ENCODE results near the gene FBXW7.

The FBXW7 gene

GRCh38 chr4:152331042-152331441, 204.8 kb downstream of the FBXW7 start:
- DNase-seq (ENCODE audit: low read depth in 3 of 3), result no peak

DNA sequence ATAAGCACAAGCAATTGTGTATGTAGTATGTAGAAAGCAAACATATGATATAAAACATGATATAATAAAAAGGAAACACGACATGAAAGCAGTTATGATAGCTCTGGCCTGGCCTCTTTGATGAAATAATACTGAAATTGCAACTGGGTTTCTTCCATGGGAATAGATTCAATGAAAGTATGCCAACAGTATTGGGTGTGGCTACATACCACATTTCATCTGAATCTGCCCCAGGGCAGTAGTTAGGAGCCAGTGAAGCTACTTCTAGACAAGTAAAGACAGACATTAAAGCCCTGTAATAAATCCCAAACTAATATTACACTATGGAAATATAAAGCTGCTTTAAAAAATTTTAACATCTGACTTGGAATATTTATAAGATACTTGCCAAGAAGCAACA, 207.3 kb downstream of the FBXW7 start:
- DNase-seq (ENCODE audit: low read depth in 3 of 3), result no peak

DNA sequence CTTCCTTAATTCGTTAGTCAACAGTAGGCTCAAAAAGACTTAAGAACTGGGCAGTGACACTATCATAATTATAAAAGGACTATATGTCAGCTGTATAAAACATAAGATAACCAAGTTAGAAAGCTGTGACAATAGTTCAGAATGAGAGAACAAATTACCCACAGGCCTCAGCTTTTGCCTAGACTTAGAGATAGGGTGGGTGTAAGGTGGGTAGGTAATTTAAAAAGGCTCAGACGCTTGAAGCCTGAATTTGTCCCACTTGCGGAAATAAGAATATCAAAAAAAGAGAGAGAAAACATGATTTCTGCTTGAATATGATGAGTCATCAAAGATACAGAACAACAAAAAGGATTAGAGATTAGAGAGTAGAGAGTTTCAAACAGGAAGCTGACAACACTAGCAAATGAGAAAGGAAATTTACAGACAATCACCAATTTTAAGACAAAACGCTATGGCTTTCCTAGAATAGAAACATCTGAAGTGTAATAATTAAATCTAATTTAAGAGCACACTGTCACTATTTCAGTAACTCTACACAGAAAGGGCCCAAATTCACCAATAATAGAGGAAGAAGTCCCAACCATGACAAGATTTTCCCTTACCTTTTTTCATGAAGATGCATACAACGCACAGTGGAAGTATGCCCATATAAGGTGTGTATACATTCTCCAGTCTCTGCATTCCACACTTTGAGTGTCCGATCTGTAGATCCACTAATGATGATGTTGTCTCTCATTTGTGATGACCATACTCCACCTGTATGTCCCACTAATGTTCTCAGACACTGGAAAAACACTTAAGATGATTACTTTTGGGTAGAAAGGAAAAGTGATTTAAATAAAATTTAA, 208.1 kb downstream of the FBXW7 start:
- no peak for DNase-seq (ENCODE audit: low read depth in 3 of 3)

DNA sequence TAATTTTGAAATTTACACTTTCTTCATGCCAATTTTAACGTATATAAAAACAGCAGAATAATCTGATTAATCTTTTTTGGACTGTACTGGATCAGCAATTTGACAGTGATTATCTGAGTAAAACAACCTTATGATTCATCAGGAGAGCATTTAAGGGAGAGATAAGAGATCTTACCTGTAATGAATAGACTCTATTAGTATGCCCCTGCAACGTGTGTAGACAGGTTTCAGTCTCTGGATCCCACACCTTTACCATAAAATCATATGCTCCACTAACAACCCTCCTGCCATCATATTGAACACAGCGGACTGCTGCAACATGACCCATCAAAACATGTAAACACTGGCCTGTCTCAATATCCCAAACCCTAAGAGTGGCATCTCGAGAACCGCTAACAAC, 210.1 kb downstream of the FBXW7 start:
- no peak for DNase-seq (ENCODE audit: low read depth in 3 of 3)

- DNase-seq (ENCODE audit: low read depth in 3 of 3), result no peak
These were observed 212.7 kb downstream of the FBXW7 start for GRCh38 chr4:152323221-152323620.

GRCh38 chr4:152322656-152323055, 213.2 kb downstream of the FBXW7 start:
- no peak for DNase-seq (ENCODE audit: low read depth in 3 of 3)

- DNase-seq (ENCODE audit: low read depth in 3 of 3), result no peak
These were observed 214.0 kb downstream of the FBXW7 start for GRCh38 chr4:152321923-152322322.

GRCh38 chr4:152321398-152321797, 214.5 kb downstream of the FBXW7 start:
- no peak for DNase-seq (ENCODE audit: low read depth in 3 of 3)

DNA sequence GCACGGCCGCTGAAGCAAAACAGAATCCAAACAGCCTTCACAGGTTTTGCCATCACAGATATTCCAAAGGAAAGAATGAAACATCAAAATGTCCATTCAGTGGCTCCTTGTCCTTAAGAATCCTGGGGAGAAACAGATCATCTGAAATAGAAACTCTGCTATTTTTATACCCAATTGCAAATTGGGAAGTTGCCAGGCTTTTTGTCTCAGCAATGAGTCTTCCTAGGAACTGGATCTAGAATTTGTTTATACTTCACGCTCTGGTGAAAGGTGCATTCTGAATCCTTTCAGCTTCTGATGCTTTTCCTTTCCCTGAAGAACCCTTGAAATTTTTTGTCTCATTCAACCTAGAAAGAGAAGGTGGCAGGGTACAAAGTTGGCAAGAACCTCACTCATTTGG, 218.9 kb downstream of the FBXW7 start:
- no peak for DNase-seq (ENCODE audit: low read depth in 3 of 3)

- no peak for DNase-seq (ENCODE audit: low read depth in 3 of 3)
These were observed 225.6 kb downstream of the FBXW7 start for GRCh38 chr4:152310257-152310656.

- DNase-seq (ENCODE audit: low read depth in 3 of 3), result no peak
These were observed 226.5 kb downstream of the FBXW7 start for GRCh38 chr4:152309418-152309817.

GRCh38 chr4:152308951-152309350, 226.9 kb downstream of the FBXW7 start:
- no peak for DNase-seq (ENCODE audit: low read depth in 3 of 3)

GRCh38 chr4:152307669-152308068, 228.2 kb downstream of the FBXW7 start:
- DNase-seq (ENCODE audit: low read depth in 3 of 3), result no peak

DNA sequence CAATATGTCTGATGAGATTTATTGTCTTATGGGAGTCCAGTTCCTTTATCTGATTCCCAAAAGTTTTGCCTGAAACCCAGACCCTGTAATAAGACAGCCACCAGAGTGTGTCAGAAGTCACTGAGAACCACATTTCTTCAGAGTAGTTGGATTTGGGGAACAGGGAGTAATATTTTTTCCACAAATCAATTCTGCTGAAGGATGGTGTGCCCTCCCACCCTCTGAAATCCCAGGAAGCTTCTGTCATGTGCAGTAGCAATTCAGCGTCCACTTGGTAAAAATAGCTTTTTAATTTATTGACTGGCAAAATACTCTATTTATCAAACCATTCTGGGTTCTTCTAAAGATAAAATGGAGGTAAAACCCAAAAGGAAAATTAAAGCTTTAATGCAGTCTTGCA, 229.4 kb downstream of the FBXW7 start:
- DNase-seq (ENCODE audit: low read depth in 3 of 3), result no peak

DNA sequence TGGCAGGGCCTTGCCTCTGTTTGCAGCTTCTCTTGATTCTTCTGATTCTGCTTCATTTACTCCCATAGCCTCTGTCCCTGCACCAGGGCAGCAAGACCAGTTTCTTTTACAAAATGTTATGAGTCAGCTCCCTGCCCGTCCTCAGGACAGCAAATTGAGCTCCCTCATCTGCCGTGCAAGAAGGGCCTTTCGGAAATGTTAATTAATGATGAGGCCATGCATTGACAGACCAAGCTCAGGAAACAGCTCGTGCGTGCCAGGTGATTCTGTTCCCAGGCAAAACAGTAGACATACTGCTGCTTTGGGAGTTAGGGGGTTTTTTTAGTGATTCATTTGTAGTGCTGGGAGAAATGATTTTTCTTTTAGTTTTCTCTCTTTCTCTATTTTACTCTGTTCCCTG, 231.7 kb downstream of the FBXW7 start:
- DNase-seq (ENCODE audit: low read depth in 3 of 3), result no peak

GRCh38 chr4:152301381-152301780, 234.5 kb downstream of the FBXW7 start:
- DNase-seq (ENCODE audit: low read depth in 3 of 3), result no peak

DNA sequence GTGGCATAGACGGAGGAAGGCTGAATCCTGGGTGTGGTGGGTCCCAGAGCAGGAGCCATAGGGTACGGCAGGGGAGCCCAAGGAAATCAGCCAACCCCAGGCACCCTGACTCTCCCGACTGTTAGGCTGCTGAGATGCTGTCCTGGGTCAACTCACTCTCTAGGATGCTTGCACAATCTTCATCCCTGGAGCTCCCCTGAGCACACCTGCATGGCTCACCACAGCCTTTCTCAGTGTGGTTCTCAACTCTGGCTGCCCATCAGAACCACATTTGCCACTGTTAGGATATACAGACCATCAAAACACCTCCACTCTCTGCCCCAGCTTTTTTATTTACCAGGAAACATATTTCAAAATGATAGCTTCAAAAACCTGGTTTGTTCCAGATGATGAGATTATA, 236.3 kb downstream of the FBXW7 start:
- no peak for DNase-seq (ENCODE audit: low read depth in 3 of 3)

DNA sequence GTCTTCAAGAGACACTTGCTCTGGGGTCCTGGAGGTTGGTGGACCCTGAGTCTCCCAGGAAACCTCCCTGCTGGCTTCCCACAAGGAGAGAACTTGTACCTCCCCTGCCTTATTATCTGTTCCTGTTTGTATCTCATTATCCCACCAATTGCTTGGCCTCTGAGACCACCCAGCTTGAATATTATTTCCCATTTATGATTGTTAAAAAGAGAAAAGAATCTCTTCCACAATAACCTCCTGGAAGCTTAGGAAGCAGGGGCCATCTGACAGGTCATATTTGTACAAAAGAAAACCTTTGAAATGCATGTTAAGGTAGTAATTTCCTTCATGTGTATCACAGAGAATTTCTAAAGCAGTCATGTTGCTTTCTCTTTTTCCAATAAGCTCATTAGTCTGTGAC, 239.5 kb downstream of the FBXW7 start:
- no peak for DNase-seq (ENCODE audit: low read depth in 3 of 3)

DNA sequence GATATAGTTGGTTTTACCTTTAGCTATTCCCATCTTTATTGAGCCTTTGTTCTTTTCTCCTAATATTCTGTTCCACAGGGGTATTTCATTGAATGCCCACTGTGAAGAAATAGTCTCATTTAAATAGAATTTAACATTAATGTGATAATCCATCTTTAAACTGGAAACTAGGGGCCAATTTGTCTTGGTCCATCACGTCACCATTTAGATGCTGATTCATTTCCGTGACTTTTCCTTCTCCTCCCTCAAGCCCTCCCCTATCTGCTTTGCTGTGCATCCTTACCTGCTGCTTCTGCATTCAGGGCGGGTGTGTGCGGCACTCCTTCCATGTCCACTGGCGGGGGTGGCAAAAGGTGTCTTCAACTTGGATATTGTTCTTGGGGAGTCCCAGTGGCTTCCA, 241.1 kb downstream of the FBXW7 start:
- DNase-seq (ENCODE audit: low read depth in 3 of 3), result no peak

GRCh38 chr4:152294331-152294730, 241.6 kb downstream of the FBXW7 start:
- DNase-seq (ENCODE audit: low read depth in 3 of 3), result no peak

DNA sequence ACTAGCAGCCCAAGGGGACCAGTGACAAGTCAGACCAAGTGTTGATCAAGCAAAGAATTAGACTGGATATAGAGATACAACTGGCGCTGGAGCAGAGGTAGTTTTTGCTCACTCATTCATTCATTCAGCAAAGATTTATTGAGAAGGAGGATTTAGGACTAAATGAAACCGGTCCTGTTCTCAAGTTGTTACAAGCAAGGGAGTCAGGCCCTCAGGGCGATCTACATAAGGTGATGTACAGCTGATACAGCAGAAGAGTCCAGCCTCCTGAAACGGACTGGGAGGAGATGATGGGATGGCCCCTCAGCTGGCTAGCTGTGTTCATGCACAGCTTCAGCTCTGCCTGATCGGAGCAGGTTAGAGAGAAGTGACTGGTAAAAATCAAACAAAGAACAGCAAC, 242.4 kb downstream of the FBXW7 start:
- no peak for DNase-seq (ENCODE audit: low read depth in 3 of 3)

- DNase-seq (ENCODE audit: low read depth in 3 of 3), result no peak
These were observed 245.4 kb downstream of the FBXW7 start for GRCh38 chr4:152290366-152290921.

- no peak for DNase-seq (ENCODE audit: low read depth in 3 of 3)
These were observed 246.0 kb downstream of the FBXW7 start for GRCh38 chr4:152289941-152290340.

GRCh38 chr4:152289541-152289940, 246.4 kb downstream of the FBXW7 start:
- no peak for DNase-seq (ENCODE audit: low read depth in 3 of 3)
